Ovary (tissue), 3 donors: Measurements from ENCODE around the gene MBNL2.

Source experiments
- CTCF ChIP-seq, 3 donors: fragments of 450-650 bp in 2 of 3; fragments of 200-600 bp in 1 of 3; IDR thresholded peaks; one replicate each; pipeline versions ENCODE4 v1.5.1 to v1.8.0; 2016 to 2022; ENCODE audit warnings: antibody characterized with exemption in 3 of 3, mild to moderate bottlenecking in 1 of 3
- EP300 ChIP-seq: sonication (generic); formaldehyde crosslinking; IDR thresholded peaks from one replicate; pipeline ENCODE4 v1.6.1; 2017; ENCODE audit warnings: antibody characterized with exemption
- POLR2A ChIP-seq: fragments of 450-650 bp; IDR thresholded peaks from one replicate; pipeline ENCODE4 v1.6.1; 2017; ENCODE audit warnings: antibody characterized with exemption, mild to moderate bottlenecking, moderate library complexity
- donor health status: DM: no; HTN: no; CAD: no.

DNA sequence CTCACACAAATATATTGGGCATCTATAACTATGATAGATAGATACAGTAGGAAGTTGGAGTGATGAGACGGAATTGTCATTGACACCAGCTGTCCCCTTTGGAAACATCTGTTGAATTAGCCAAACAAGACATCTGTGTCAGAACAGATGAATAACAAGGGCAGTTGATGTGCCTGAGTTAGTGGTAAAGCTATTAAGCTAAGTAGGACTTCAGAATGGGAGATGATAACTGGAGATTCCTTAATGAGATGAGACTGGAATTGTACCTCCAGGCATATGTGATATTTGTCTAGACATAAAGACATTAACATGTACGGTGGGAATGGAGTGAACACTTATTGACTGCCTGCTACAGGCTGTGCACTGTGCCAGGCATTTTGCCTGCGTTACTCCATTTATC lies 78.7 kb downstream of the MBNL2 start:
- TF ChIP-seq CTCF (IDR thresholded peaks at IDR 0.05) (no peak), POLR2A (no peak), EP300 (no peak)
